Measurements from ENCODE around the gene RPL7A.

GRCh38 chr9:133387680-133388079, 39.7 kb downstream of the RPL7A start:
- TF ChIP-seq REST (IDR thresholded peaks at IDR 0.05; ENCODE audit: insufficient read depth in 1 of 2, low read depth in 2 of 2, low read length in 2 of 2) (no peak), POLR2AphosphoS5 (IDR thresholded peaks at IDR 0.05; ENCODE audit: low read depth, low read length) (no peak), TAF1 (IDR thresholded peaks at IDR 0.05; ENCODE audit: borderline replicate concordance, insufficient read depth, low read length) (no peak), SIN3A (IDR thresholded peaks at IDR 0.05; ENCODE audit: borderline replicate concordance, insufficient read depth, low read length) (no peak)

All from PFSK-1 (cell line).